HepG2 (cell line): ENCODE measurements around the gene DPH6. TPM values are rescaled to one million over a fixed set of nuclear protein-coding genes. Genes with fewer than 3 reads are reported as not detected.

Experiments
- CBX2 ChIP-seq, 2 experiments: fragments of 200-600 bp in 1 of 2; sonication (generic); formaldehyde crosslinking in 1 of 2; IDR thresholded peaks; 2 replicates each; pipeline versions ENCODE4 v1.7.0 to v1.8.1; 2018 to 2022; ENCODE audit warnings: low read depth in 2 of 2, low read length in 1 of 2, mild to moderate bottlenecking in 1 of 2, missing genetic modification reagents in 1 of 2
- DRAP1 ChIP-seq: IDR thresholded peaks from 2 replicates; pipeline ENCODE4 v1.6.1; 2016; ENCODE audit warnings: missing genetic modification reagents, missing compliant biosample characterization
- GLMP ChIP-seq: sonication (generic); formaldehyde crosslinking; IDR thresholded peaks from 2 replicates; pipeline ENCODE4 v1.9.0; 2021; ENCODE audit warnings: missing genetic modification reagents, mild to moderate bottlenecking, borderline replicate concordance
- KDM3A ChIP-seq: IDR thresholded peaks from 2 replicates; pipeline ENCODE4 v1.6.1; 2018; ENCODE audit warnings: low read depth, missing compliant biosample characterization
- KLF13 ChIP-seq: sonication (generic); formaldehyde crosslinking; IDR thresholded peaks from 2 replicates; pipeline ENCODE4 v1.4.0; 2020; ENCODE audit warnings: mild to moderate bottlenecking, missing genetic modification reagents
- MEIS2 ChIP-seq: sonication (generic); formaldehyde crosslinking; IDR thresholded peaks from 2 replicates; pipeline ENCODE4 v1.9.0; 2021; ENCODE audit warnings: mild to moderate bottlenecking, missing genetic modification reagents
- PATZ1 ChIP-seq: sonication (generic); formaldehyde crosslinking; IDR thresholded peaks from 2 replicates; pipeline ENCODE4 v1.4.0; 2020; ENCODE audit warnings: missing genetic modification reagents
- RBM39 ChIP-seq: fragments of 200-400 bp; formaldehyde crosslinking; IDR thresholded peaks from one replicate; pipeline ENCODE4 v1.6.1; 2018; ENCODE audit warnings: antibody characterized with exemption, mild to moderate bottlenecking, low read depth, low read length; ENCODE audit not compliant: poor library complexity, severe bottlenecking
- RERE ChIP-seq: IDR thresholded peaks from 2 replicates; pipeline ENCODE4 v1.6.1; 2016; ENCODE audit warnings: low read depth, missing genetic modification reagents, missing compliant biosample characterization
- SIX1 ChIP-seq: sonication (generic); formaldehyde crosslinking; IDR thresholded peaks from 2 replicates; pipeline ENCODE4 v1.4.0; 2020; ENCODE audit warnings: missing genetic modification reagents, borderline replicate concordance
- SP140L ChIP-seq: sonication (generic); formaldehyde crosslinking; IDR thresholded peaks from 2 replicates; pipeline ENCODE4 v1.4.0; 2020; ENCODE audit warnings: missing genetic modification reagents, borderline replicate concordance
- XRCC5 ChIP-seq: fragments of 200-400 bp; formaldehyde crosslinking; optimal IDR thresholded peaks from 2 replicates; pipeline ENCODE3; 2017; ENCODE audit warnings: mild to moderate bottlenecking, low read length
- ZEB1 ChIP-seq: IDR thresholded peaks from 2 replicates; pipeline ENCODE4 v1.6.1; 2012; ENCODE audit warnings: mild to moderate bottlenecking, low read depth, inconsistent platforms; ENCODE audit not compliant: insufficient replicate concordance
- ZNF503 ChIP-seq: sonication (generic); formaldehyde crosslinking; IDR thresholded peaks from 2 replicates; pipeline ENCODE4 v1.4.0; 2020; ENCODE audit warnings: missing genetic modification reagents
- ZNF556 ChIP-seq: sonication (generic); formaldehyde crosslinking; IDR thresholded peaks from 2 replicates; pipeline ENCODE4 v1.4.0; 2020; ENCODE audit warnings: mild to moderate bottlenecking, missing genetic modification reagents, borderline replicate concordance
- ZNF652 ChIP-seq: IDR thresholded peaks from 2 replicates; pipeline ENCODE4 v1.6.1; 2016; ENCODE audit warnings: low read depth, borderline replicate concordance
- ZNF737 ChIP-seq: sonication (generic); formaldehyde crosslinking; IDR thresholded peaks from 2 replicates; pipeline ENCODE4 v1.5.0; 2020; ENCODE audit warnings: missing genetic modification reagents, mild to moderate bottlenecking, borderline replicate concordance
- polyA plus RNA-seq, 8 experiments: library from polyadenylated mRNA; depleted of rRNA in 3 of 8; stranded (reverse) in 7 of 8; unstranded in 1 of 8; fragments of >200 nt; fragmentation: Illumina TruSeq in 4 of 8; extraction: Trizol in 4 of 8; gene quantifications; 2 replicates each; pipeline versions ENCODE4 v1.2.1 to v1.2.3, GENCODE V29; 2011 to 2016; ENCODE audit warnings: low read depth in 4 of 8, missing spikeins in 1 of 8, mixed read lengths in 1 of 8; ENCODE audit not compliant: insufficient read depth in 1 of 8
- total RNA-seq, 5 experiments: library from RNA; depleted of rRNA; stranded (reverse); fragments of >200 nt; fragmentation: Illumina TruSeq; extraction: Trizol; gene quantifications; 2 replicates each; pipeline ENCODE4 v1.2.3, GENCODE V29; 2016; ENCODE audit warnings: low read depth in 1 of 5

The DPH6 gene
- total and polyA plus RNA-seq, 2 of the 13 experiments (the other 11 are each of a cell fraction or from before 2014, with no cell fraction given): 10.2 to 25.8 TPM

- TF ChIP-seq RERE (CRISPR knock-in tag): no peak
- no peak for TF ChIP-seq GLMP (CRISPR knock-in tag)
- no peak for TF ChIP-seq XRCC5
- TF ChIP-seq SIX1 (CRISPR knock-in tag): no peak
- TF ChIP-seq KDM3A: peak; percentile 73; the same call in 1 of the 2 replicates
- peak; percentile 66 for TF ChIP-seq RBM39
- no peak for TF ChIP-seq SP140L (CRISPR knock-in tag)
- peak; percentile 36; the same call in 1 of the 2 replicates for TF ChIP-seq MEIS2 (CRISPR knock-in tag)
- TF ChIP-seq ZNF652 (CRISPR knock-in tag): no peak
- no peak for TF ChIP-seq ZEB1
- no peak for TF ChIP-seq KLF13 (CRISPR knock-in tag)
- no peak for TF ChIP-seq ZNF737 (CRISPR knock-in tag)
- no peak; the same call in 1 of the 2 replicates for TF ChIP-seq PATZ1 (CRISPR knock-in tag)
- no peak for TF ChIP-seq DRAP1
- TF ChIP-seq CBX2 (IDR thresholded peaks at IDR 0.05; ENCODE audit: low read depth, low read length): no peak
- no peak for TF ChIP-seq CBX2 (CRISPR knock-in tag; IDR thresholded peaks at IDR 0.05; ENCODE audit: low read depth)
- TF ChIP-seq ZNF556 (CRISPR knock-in tag): 0 out of 2 replicates have a peak, but pooled peaks have one; percentile 24
- TF ChIP-seq ZNF503 (CRISPR knock-in tag): no peak; the same call in 1 of the 2 replicates
Measured at GRCh38 chr15:35545824-35546510, at the start of gene DPH6 (continued).
